ACC112 (cell line): ENCODE measurements around the gene NUP107.
"Not testable (repeated sequence)": the region's sequence is repeated elsewhere in the genome, so short reads cannot be mapped to it uniquely, and the experiment has no call there.

Source experiments
- H2AFZ ChIP-seq: fragments of 200-600 bp; sonication (generic); one replicate; pipeline ENCODE4 v1.6.0; 2017; ENCODE audit warnings: antibody characterized with exemption, low read length; ENCODE audit not compliant: unreplicated experiment
- H3K27ac ChIP-seq: fragments of 200-600 bp; sonication (generic); 2 replicates; pipeline ENCODE4 v1.5.1; 2014; ENCODE audit warnings: low read depth, mild to moderate bottlenecking, antibody characterized with exemption, low read length, moderate library complexity
- H3K27me3 ChIP-seq: fragments of 200-600 bp; sonication (generic); 2 replicates; pipeline ENCODE4 v1.6.1; 2014; ENCODE audit warnings: mild to moderate bottlenecking, antibody characterized with exemption, low read length, moderate library complexity, mixed read lengths; ENCODE audit not compliant: insufficient read depth
- H3K36me3 ChIP-seq: fragments of 200-600 bp; sonication (generic); 2 replicates; pipeline ENCODE4 v1.6.1; 2016; ENCODE audit warnings: mild to moderate bottlenecking, antibody characterized with exemption, low read length, moderate library complexity, mixed read lengths; ENCODE audit not compliant: insufficient read depth
- H3K4me1 ChIP-seq: fragments of 200-600 bp; sonication (generic); one replicate; pipeline ENCODE4 v1.6.1; 2016; ENCODE audit warnings: low read length, mixed read lengths; ENCODE audit not compliant: insufficient read depth, unreplicated experiment, control insufficient read depth
- H3K4me3 ChIP-seq: fragments of 200-600 bp; sonication (generic); 2 replicates; pipeline ENCODE4 v1.5.1; 2014; ENCODE audit warnings: mild to moderate bottlenecking, low read depth, low read length
- H3K79me2 ChIP-seq: fragments of 200-600 bp; sonication (generic); one replicate; pipeline ENCODE4 v1.6.0; 2016; ENCODE audit warnings: low read length; ENCODE audit not compliant: control insufficient read depth, unreplicated experiment, insufficient read depth

Gene NUP107

GRCh38 chr12:68686595-68687521 lies at the start of gene NUP107:
TSS of gene NUP107 (plus strand) at chr12:68686978. CDS start at chr12:68687066, 88 bp downstream.
- Histone ChIP-seq H3K27me3 (no peaks in the 10 kb centered on the region), H3K4me1 (peaks cover 15% of the 10 kb centered on the region), H3K4me3 (peak within 1 kb of the TSS; percentile 87), H3K36me3 (peaks cover 12% of the 10 kb centered on the region), H3K27ac (peak within 1 kb of the TSS; percentile 79), H2AFZ (peak within 1 kb of the TSS; percentile 82), H3K79me2 (peaks cover 31% of the 10 kb centered on the region)

- not testable (repeated sequence) for H3K27ac ChIP-seq, H3K36me3 ChIP-seq, H3K27me3 ChIP-seq, H2AFZ ChIP-seq, H3K4me3 ChIP-seq
- Histone ChIP-seq H3K4me1 (peaks cover 29% of the 10 kb centered on the region), H3K79me2 (peaks cover 99% of the 10 kb centered on the region)
Measured at GRCh38 chr12:68637439-68637838, 49.3 kb upstream of the NUP107 start.

GRCh38 chr12:68638171-68638570 lies 48.6 kb upstream of the NUP107 start:
- Histone ChIP-seq H2AFZ (no peak overlapping the region), H3K79me2 (peaks cover 99% of the 10 kb centered on the region), H3K27ac (no peak overlapping the region), H3K36me3 (no peaks in the 10 kb centered on the region), H3K27me3 (no peaks in the 10 kb centered on the region), H3K4me1 (peaks cover 29% of the 10 kb centered on the region), H3K4me3 (no peak overlapping the region)

- Histone ChIP-seq H3K79me2 (peaks cover 97% of the 10 kb centered on the region), H3K4me1 (peaks cover 28% of the 10 kb centered on the region), H3K4me3 (no peak overlapping the region), H3K36me3 (no peaks in the 10 kb centered on the region), H3K27me3 (no peaks in the 10 kb centered on the region), H3K27ac (no peak overlapping the region), H2AFZ (no peak overlapping the region)
Measured at GRCh38 chr12:68638721-68639395, 47.9 kb upstream of the NUP107 start.

- H3K27ac ChIP-seq: no peak overlapping the region
- H3K36me3 ChIP-seq: no peaks in the 10 kb centered on the region
- no peaks in the 10 kb centered on the region for H3K27me3 ChIP-seq
- peaks cover 97% of the 10 kb centered on the region for H3K79me2 ChIP-seq
- H2AFZ ChIP-seq: no peak overlapping the region
- H3K4me3 ChIP-seq: no peak overlapping the region
- H3K4me1 ChIP-seq: peaks cover 23% of the 10 kb centered on the region
Measured at GRCh38 chr12:68639396-68639767, 47.4 kb upstream of the NUP107 start.

GRCh38 chr12:68641138-68641537 lies 45.6 kb upstream of the NUP107 start:
- no peaks in the 10 kb centered on the region for H3K36me3 ChIP-seq
- H3K27ac ChIP-seq: no peak overlapping the region
- H2AFZ ChIP-seq: no peak overlapping the region
- no peaks in the 10 kb centered on the region for H3K27me3 ChIP-seq
- peaks cover 7% of the 10 kb centered on the region for H3K4me1 ChIP-seq
- H3K79me2 ChIP-seq: peaks cover 95% of the 10 kb centered on the region
- no peak overlapping the region for H3K4me3 ChIP-seq

GRCh38 chr12:68646484-68646883 lies 40.3 kb upstream of the NUP107 start:
- no peak overlapping the region for H3K27ac ChIP-seq
- no peaks in the 10 kb centered on the region for H3K27me3 ChIP-seq
- H2AFZ ChIP-seq: no peak overlapping the region
- no peaks in the 10 kb centered on the region for H3K4me1 ChIP-seq
- no peak overlapping the region for H3K4me3 ChIP-seq
- H3K79me2 ChIP-seq: peaks cover 80% of the 10 kb centered on the region
- H3K36me3 ChIP-seq: peaks cover 15% of the 10 kb centered on the region; the same call in 1 of the 2 replicates

GRCh38 chr12:68647507-68647906 lies 39.3 kb upstream of the NUP107 start:
- peaks cover 77% of the 10 kb centered on the region for H3K79me2 ChIP-seq
- H3K27me3 ChIP-seq: no peaks in the 10 kb centered on the region
- no peak overlapping the region for H2AFZ ChIP-seq
- peaks cover 17% of the 10 kb centered on the region; the same call in 1 of the 2 replicates for H3K36me3 ChIP-seq
- no peak overlapping the region for H3K4me3 ChIP-seq
- H3K4me1 ChIP-seq: no peaks in the 10 kb centered on the region
- no peak overlapping the region for H3K27ac ChIP-seq

- H3K36me3 ChIP-seq: peaks cover 17% of the 10 kb centered on the region
- H3K27ac ChIP-seq: no peak overlapping the region
- no peaks in the 10 kb centered on the region for H3K4me1 ChIP-seq
- no peak overlapping the region for H3K4me3 ChIP-seq
- no peaks in the 10 kb centered on the region for H3K27me3 ChIP-seq
- peaks cover 71% of the 10 kb centered on the region for H3K79me2 ChIP-seq
- no peak overlapping the region for H2AFZ ChIP-seq
Measured at GRCh38 chr12:68648179-68648578, 38.6 kb upstream of the NUP107 start.

GRCh38 chr12:68665016-68665569 lies 21.7 kb upstream of the NUP107 start:
- no peaks in the 10 kb centered on the region for H3K79me2 ChIP-seq
- no peak overlapping the region for H2AFZ ChIP-seq
- no peaks in the 10 kb centered on the region for H3K4me1 ChIP-seq
- no peak overlapping the region for H3K27ac ChIP-seq
- H3K36me3 ChIP-seq: peaks cover 26% of the 10 kb centered on the region
- no peaks in the 10 kb centered on the region for H3K27me3 ChIP-seq
- H3K4me3 ChIP-seq: no peak overlapping the region
